Astrocyte (in vitro differentiated cells and primary cell): ENCODE measurements around the gene HSPG2. TPM values are rescaled to one million over a fixed set of nuclear protein-coding genes. Genes with fewer than 3 reads are reported as not detected.

Source experiments
- DNase-seq: peaks from one replicate; pipeline ENCODE4 v3.0.0-alpha.2; 2010; ENCODE audit warnings: low read depth
- FAIRE-seq: peaks from 2 replicates; lab custom pipeline; 2011; peaks lifted over from hg19 to GRCh38; lab: Jason Lieb, UNC
- H2AFZ ChIP-seq: 2 replicates; pipeline ENCODE4 v1.6.0; 2012; ENCODE audit warnings: low read depth, low read length, inconsistent platforms
- H3K27ac ChIP-seq: 2 replicates; pipeline ENCODE4 v1.5.1; 2011; ENCODE audit warnings: low read depth, low read length, inconsistent platforms
- H3K27me3 ChIP-seq: 2 replicates; pipeline ENCODE4 v1.6.0; 2011; ENCODE audit warnings: low read length, inconsistent platforms; ENCODE audit not compliant: insufficient read depth
- H3K36me3 ChIP-seq: 2 replicates; pipeline ENCODE4 v1.5.1; 2011; ENCODE audit warnings: low read length, inconsistent platforms; ENCODE audit not compliant: insufficient read depth
- H3K4me1 ChIP-seq: 2 replicates; pipeline ENCODE4 v1.5.1; 2011; ENCODE audit warnings: low read length, inconsistent platforms; ENCODE audit not compliant: insufficient read depth
- H3K4me2 ChIP-seq: 2 replicates; pipeline ENCODE4 v1.6.0; 2012; ENCODE audit warnings: low read length, inconsistent platforms
- H3K4me3 ChIP-seq: 2 replicates; pipeline ENCODE4 v1.5.1; 2011; ENCODE audit warnings: low read depth, mild to moderate bottlenecking, low read length, inconsistent platforms; ENCODE audit not compliant: insufficient read depth
- H3K79me2 ChIP-seq: 2 replicates; pipeline ENCODE4 v1.6.0; 2012; ENCODE audit warnings: mild to moderate bottlenecking, low read length, inconsistent platforms; ENCODE audit not compliant: insufficient read depth
- H3K9ac ChIP-seq: 2 replicates; pipeline ENCODE4 v1.6.0; 2012; ENCODE audit warnings: mild to moderate bottlenecking, low read length, inconsistent platforms
- H3K9me3 ChIP-seq: 2 replicates; pipeline ENCODE4 v1.5.1; 2012; ENCODE audit warnings: low read depth, mild to moderate bottlenecking, low read length, inconsistent platforms; ENCODE audit not compliant: insufficient read depth
- H4K20me1 ChIP-seq: 2 replicates; pipeline ENCODE4 v1.6.0; 2012; ENCODE audit warnings: low read length, inconsistent platforms; ENCODE audit not compliant: insufficient read depth
- H3K27ac Mint-ChIP-seq: one replicate; pipeline ENCODE4 v1.8.0; 2021; ENCODE audit warnings: mild to moderate bottlenecking, mixed read lengths; ENCODE audit not compliant: unreplicated experiment
- H3K27me3 Mint-ChIP-seq: one replicate; pipeline ENCODE4 v1.8.0; 2021; ENCODE audit warnings: low read depth, mixed read lengths; ENCODE audit not compliant: unreplicated experiment
- H3K36me3 Mint-ChIP-seq: one replicate; pipeline ENCODE4 v1.8.0; 2021; ENCODE audit warnings: low read depth, mixed read lengths; ENCODE audit not compliant: unreplicated experiment
- H3K4me1 Mint-ChIP-seq: one replicate; pipeline ENCODE4 v1.8.0; 2021; ENCODE audit warnings: low read depth, mixed read lengths; ENCODE audit not compliant: unreplicated experiment
- H3K4me3 Mint-ChIP-seq: one replicate; pipeline ENCODE4 v1.8.0; 2021; ENCODE audit warnings: mild to moderate bottlenecking, moderate library complexity, mixed read lengths; ENCODE audit not compliant: unreplicated experiment
- H3K9me3 Mint-ChIP-seq: one replicate; pipeline ENCODE4 v1.8.0; 2021; ENCODE audit warnings: mild to moderate bottlenecking, mixed read lengths; ENCODE audit not compliant: unreplicated experiment
- EZH2 ChIP-seq: IDR thresholded peaks from 2 replicates; pipeline ENCODE4 v1.6.1; 2012; ENCODE audit warnings: mild to moderate bottlenecking, low read length, inconsistent platforms; ENCODE audit not compliant: insufficient read depth
- total RNA-seq: library from RNA; stranded (reverse); gene quantifications from 2 replicates; pipeline ENCODE4 v1.2.1, GENCODE V29; 2021
- TF ChIP-seq, protein P1 (sequence below): IDR thresholded peaks from 2 replicates; pipeline ENCODE4 v1.5.1; 2011; ENCODE audit warnings: low read depth, mild to moderate bottlenecking, inconsistent platforms, low read length, moderate library complexity; ENCODE audit not compliant: insufficient read depth

HSPG2 gene
- total RNA-seq, 1 donor from 2014 or later = 249 TPM

DNA sequence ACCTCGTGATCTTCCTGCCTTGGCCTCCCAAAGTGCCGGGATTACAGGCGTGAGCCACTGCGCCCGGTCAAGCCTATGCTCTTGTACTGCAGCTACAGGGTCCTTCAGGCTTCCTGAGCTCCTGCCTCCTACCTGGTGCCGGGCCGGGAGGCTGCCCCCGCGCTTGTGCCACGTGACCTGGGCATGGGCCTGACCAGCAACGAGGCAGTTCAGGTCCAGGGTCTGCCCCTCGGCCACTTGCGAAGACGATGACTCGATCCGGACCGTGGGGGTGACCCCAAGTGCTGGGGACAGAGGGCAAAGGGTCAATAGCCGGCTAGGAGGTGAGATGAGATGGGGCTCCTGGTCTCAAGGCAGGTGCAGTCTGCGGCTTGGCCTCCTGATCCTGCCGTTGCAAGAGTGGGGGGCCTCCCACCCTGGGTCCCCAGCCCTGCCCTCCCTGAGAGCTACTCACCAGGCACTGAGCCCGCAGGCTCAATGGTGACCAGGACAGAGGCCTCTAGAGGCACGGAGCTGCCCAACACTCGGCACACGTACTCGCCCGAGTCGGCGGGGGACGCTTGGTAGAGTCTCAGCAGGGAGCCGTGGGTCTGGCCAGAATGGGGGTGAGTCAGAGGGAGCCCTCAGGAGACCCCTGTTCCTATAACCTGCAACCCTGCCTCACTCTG, 87.1 kb downstream of the HSPG2 start:
- FAIRE-seq = no peak
- Histone ChIP-seq H3K9ac (no peak overlapping the region), H3K9me3 (no peaks in the 10 kb centered on the region), H3K27ac (no peak overlapping the region), H4K20me1 (peaks cover 3% of the 10 kb centered on the region), H3K4me2 (no peak overlapping the region), H3K36me3 (peaks cover 5% of the 10 kb centered on the region), H3K27me3 (no peaks in the 10 kb centered on the region), H2AFZ (no peak overlapping the region), H3K4me3 (no peak overlapping the region), H3K4me1 (no peaks in the 10 kb centered on the region), H3K79me2 (no peaks in the 10 kb centered on the region)
- Mint-ChIP-seq H3K27ac (no peak overlapping the region), H3K9me3 (no peaks in the 10 kb centered on the region), H3K36me3 (peaks cover 14% of the 10 kb centered on the region), H3K4me3 (no peak overlapping the region), H3K4me1 (no peaks in the 10 kb centered on the region), H3K27me3 (no peaks in the 10 kb centered on the region)
- TF ChIP-seq, protein P1, sequence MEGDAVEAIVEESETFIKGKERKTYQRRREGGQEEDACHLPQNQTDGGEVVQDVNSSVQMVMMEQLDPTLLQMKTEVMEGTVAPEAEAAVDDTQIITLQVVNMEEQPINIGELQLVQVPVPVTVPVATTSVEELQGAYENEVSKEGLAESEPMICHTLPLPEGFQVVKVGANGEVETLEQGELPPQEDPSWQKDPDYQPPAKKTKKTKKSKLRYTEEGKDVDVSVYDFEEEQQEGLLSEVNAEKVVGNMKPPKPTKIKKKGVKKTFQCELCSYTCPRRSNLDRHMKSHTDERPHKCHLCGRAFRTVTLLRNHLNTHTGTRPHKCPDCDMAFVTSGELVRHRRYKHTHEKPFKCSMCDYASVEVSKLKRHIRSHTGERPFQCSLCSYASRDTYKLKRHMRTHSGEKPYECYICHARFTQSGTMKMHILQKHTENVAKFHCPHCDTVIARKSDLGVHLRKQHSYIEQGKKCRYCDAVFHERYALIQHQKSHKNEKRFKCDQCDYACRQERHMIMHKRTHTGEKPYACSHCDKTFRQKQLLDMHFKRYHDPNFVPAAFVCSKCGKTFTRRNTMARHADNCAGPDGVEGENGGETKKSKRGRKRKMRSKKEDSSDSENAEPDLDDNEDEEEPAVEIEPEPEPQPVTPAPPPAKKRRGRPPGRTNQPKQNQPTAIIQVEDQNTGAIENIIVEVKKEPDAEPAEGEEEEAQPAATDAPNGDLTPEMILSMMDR = no peak
- no peak for TF ChIP-seq EZH2
- DNase-seq = no peak

DNA sequence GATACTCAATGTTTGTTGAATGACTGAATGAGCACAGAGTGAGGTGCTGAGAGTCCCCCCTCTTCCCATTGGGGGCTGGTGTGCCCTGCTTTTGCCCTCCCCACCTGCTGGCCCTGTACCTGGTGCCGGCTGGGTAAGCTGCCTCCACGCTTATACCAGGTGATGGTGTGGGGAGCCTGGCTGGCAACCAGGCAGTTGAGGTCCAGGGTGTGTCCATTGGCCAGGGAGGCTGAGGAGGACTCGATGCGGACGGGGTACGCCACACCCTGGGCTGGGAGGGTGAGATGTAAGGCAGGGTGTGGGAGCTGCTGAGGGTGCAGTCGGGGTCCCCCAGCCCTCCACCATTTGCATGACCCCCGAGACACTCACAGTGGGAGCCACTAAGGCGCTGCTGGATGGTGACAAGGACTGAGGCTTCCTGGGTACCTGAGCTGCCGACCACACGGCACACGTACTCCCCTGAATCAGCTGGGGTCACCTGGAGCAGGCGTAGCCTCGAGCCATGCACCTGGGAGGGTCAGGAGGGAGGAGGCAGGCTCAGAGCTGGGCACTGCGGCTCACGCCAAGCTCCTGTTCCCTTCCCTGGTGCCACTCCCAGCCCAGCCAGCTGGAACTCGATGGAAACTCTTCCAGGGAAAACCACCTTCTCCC, 88.5 kb downstream of the HSPG2 start:
- H3K27me3 Mint-ChIP-seq = no peaks in the 10 kb centered on the region
- TF ChIP-seq EZH2 = no peak
- TF ChIP-seq, protein P1 = no peak
- FAIRE-seq (no peak), DNase-seq (no peak)
- no peak overlapping the region for H3K4me3 Mint-ChIP-seq
- H3K4me2 ChIP-seq = no peak overlapping the region
- no peaks in the 10 kb centered on the region for H3K27me3 ChIP-seq
- H3K9me3 Mint-ChIP-seq = no peaks in the 10 kb centered on the region
- H3K36me3 ChIP-seq = peaks cover 5% of the 10 kb centered on the region
- no peak overlapping the region for H3K27ac Mint-ChIP-seq
- H2AFZ ChIP-seq = no peak overlapping the region
- H3K79me2 ChIP-seq = no peaks in the 10 kb centered on the region
- no peaks in the 10 kb centered on the region for H3K4me1 ChIP-seq
- H3K9me3 ChIP-seq = no peaks in the 10 kb centered on the region
- H3K9ac ChIP-seq = no peak overlapping the region
- H3K4me1 Mint-ChIP-seq = no peaks in the 10 kb centered on the region
- H3K36me3 Mint-ChIP-seq = peaks cover 18% of the 10 kb centered on the region
- no peak overlapping the region for H3K27ac ChIP-seq
- no peak overlapping the region for H3K4me3 ChIP-seq
- H4K20me1 ChIP-seq = peaks cover 3% of the 10 kb centered on the region
